K562 (cell line): ENCODE results near the gene UBXN2A. TPM values are rescaled to one million over a fixed set of nuclear protein-coding genes. Genes with fewer than 3 reads are reported as not detected.

Experiments
- ATAC-seq: fragments of 200-7000 bp; cut with Tn5 transposase; 3 replicates; pipeline ENCODE4 v1.9.1; 2020; ENCODE audit warnings: moderate library complexity
- BruUV-seq: library from RNA; stranded (reverse); fragments of 400-500 nt; replicated peaks from 2 replicates; lab custom pipeline; 2021; lab: Mats Ljungman, UMichigan
- CTCF ChIA-PET: fragments of 300-600 bp; formaldehyde crosslinking; extraction: SDS; loops from one replicate; lab custom pipeline; 2021; ENCODE audit warnings: low intra/inter-chr PET ratio; lab: Yijun Ruan, JAX
- POLR2A ChIA-PET: fragments of 300-600, 350-650 bp; sonication (Branson Sonifier 250); formaldehyde crosslinking; extraction: SDS; loops from one replicate; lab custom pipeline; 2021; ENCODE audit warnings: antibody characterized with exemption, inconsistent platforms; lab: Yijun Ruan, JAX
- DNase-seq, 4 experiments: peaks; one replicate each; pipeline versions ENCODE4 v3.0.0 to v3.0.0-alpha.2; 2011 to 2018; ENCODE audit warnings: low spot score in 3 of 4, mixed read lengths in 3 of 4; ENCODE audit errors: extremely low read depth in 1 of 4
- FAIRE-seq: peaks from 2 replicates; lab custom pipeline; 2011; peaks lifted over from hg19 to GRCh38; lab: Jason Lieb, UNC
- H2AFZ ChIP-seq: 2 replicates; pipeline ENCODE4 v1.6.0; 2011; ENCODE audit warnings: low read depth, low read length, control low read depth, inconsistent platforms
- H3K27ac ChIP-seq: fragments of 200-600 bp; 3 replicates; pipeline ENCODE4 v1.8.0; 2011; ENCODE audit warnings: low read depth, mild to moderate bottlenecking, control low read depth, inconsistent platforms, low read length, moderate library complexity, mixed read lengths; ENCODE audit errors: extremely low read depth
- H3K27me3 ChIP-seq, 2 experiments: fragments of 300-600 bp in 1 of 2; 2 replicates in 1 of 2; 3 replicates in 1 of 2; pipeline versions ENCODE4 v1.6.0 to v1.8.0; 2011; ENCODE audit warnings: inconsistent platforms in 2 of 2, low read length in 2 of 2, mild to moderate bottlenecking in 1 of 2, mixed read lengths in 1 of 2, moderate library complexity in 1 of 2; ENCODE audit not compliant: control insufficient read depth in 2 of 2, insufficient read depth in 2 of 2
- H3K36me3 ChIP-seq: fragments of 300-600 bp; 3 replicates; pipeline ENCODE4 v1.8.0; 2011; ENCODE audit warnings: mild to moderate bottlenecking, low read length, inconsistent platforms; ENCODE audit not compliant: control insufficient read depth, insufficient read depth
- H3K4me1 ChIP-seq, 2 experiments: fragments of 200-600 bp in 1 of 2; replicated peaks in 1 of 2; 2 replicates in 1 of 2; 3 replicates in 1 of 2; pipeline versions ENCODE4 v1.5.1 to v1.8.0; 2011; ENCODE audit warnings: inconsistent platforms in 2 of 2, low read length in 2 of 2, mild to moderate bottlenecking in 1 of 2, mixed read lengths in 1 of 2, moderate library complexity in 1 of 2; ENCODE audit not compliant: control insufficient read depth in 2 of 2, insufficient read depth in 2 of 2
- H3K4me2 ChIP-seq: 2 replicates; pipeline ENCODE4 v1.6.1; 2011; ENCODE audit warnings: low read length, control low read depth, inconsistent platforms, mixed read lengths; ENCODE audit not compliant: insufficient read depth
- H3K4me3 ChIP-seq: fragments of 200-600 bp; sonication (generic), shearing (Covaris generic); 2 replicates; pipeline ENCODE4 v1.5.1; 2016; ENCODE audit warnings: control low read depth, inconsistent platforms
- H3K79me2 ChIP-seq: fragments of 200-600 bp; 3 replicates; pipeline ENCODE4 v1.8.0; 2011; ENCODE audit warnings: low read length, inconsistent platforms; ENCODE audit not compliant: control insufficient read depth, insufficient read depth
- H3K9ac ChIP-seq, 2 experiments: 2 replicates each; pipeline versions ENCODE4 v1.6.0 to v1.6.1; 2011; ENCODE audit warnings: low read depth in 2 of 2, low read length in 2 of 2, control low read depth in 1 of 2, inconsistent platforms in 1 of 2, mild to moderate bottlenecking in 1 of 2, mixed read lengths in 1 of 2; ENCODE audit not compliant: insufficient read depth in 1 of 2
- H3K9me1 ChIP-seq: one replicate; pipeline ENCODE4 v1.6.0; 2011; ENCODE audit warnings: inconsistent platforms, mild to moderate bottlenecking, low read length, moderate library complexity; ENCODE audit not compliant: control insufficient read depth, insufficient read depth
- H3K9me3 ChIP-seq: replicated peaks from 2 replicates; pipeline ENCODE4 v1.5.1; 2011; ENCODE audit warnings: low read depth, low read length, inconsistent platforms; ENCODE audit not compliant: control insufficient read depth, insufficient read depth
- H4K20me1 ChIP-seq: replicated peaks from 2 replicates; pipeline ENCODE4 v1.6.1; 2011; ENCODE audit warnings: low read length, inconsistent platforms, mixed read lengths; ENCODE audit not compliant: control insufficient read depth, insufficient read depth
- CLOCK ChIP-seq: fragments of 250-450 bp; sonication (Bioruptor Pico); IDR thresholded peaks from 2 replicates; pipeline ENCODE4 v1.4.0; 2020; ENCODE audit warnings: mild to moderate bottlenecking, moderate library complexity, borderline replicate concordance
- HMG20B ChIP-seq: fragments of 250-450 bp; sonication (Bioruptor Pico); IDR thresholded peaks from 2 replicates; pipeline ENCODE4 v1.5.0; 2021; ENCODE audit warnings: mild to moderate bottlenecking
- NFE2L1 ChIP-seq: fragments of 450-650 bp; IDR thresholded peaks from 2 replicates; pipeline ENCODE4 v1.6.1; 2016; ENCODE audit warnings: missing genetic modification characterization, low read depth, mild to moderate bottlenecking, missing compliant biosample characterization, moderate library complexity, borderline replicate concordance
- POU5F1 ChIP-seq: fragments of 150-350 bp; IDR thresholded peaks from 2 replicates; pipeline ENCODE4 v1.6.1; 2014; ENCODE audit warnings: borderline replicate concordance, low read length, low read depth, mild to moderate bottlenecking; ENCODE audit not compliant: partially characterized antibody
- SMARCE1 ChIP-seq: fragments of 450-650 bp; IDR thresholded peaks from 2 replicates; pipeline ENCODE4 v1.7.1; 2016; ENCODE audit warnings: mild to moderate bottlenecking
- WGBS: fragments of 100-300 bp; shearing (Covaris generic); methylation state at CpG from one replicate; pipeline ENCODE4 v1.1.6; 2016; ENCODE audit warnings: low coverage, mixed read lengths; ENCODE audit not compliant: insufficient coverage; ENCODE audit errors: missing lambda C conversion rate; 5-methylcytosine and 5-hydroxymethylcytosine counted together
- in situ Hi-C: fragments of 300-500 bp; cut with MboI; formaldehyde crosslinking; loops from 4 replicates; pipeline ENCODE4 v1.15.0; 2018; ENCODE audit warnings: inconsistent platforms, mixed read lengths
- intact Hi-C: fragments of 100-400 bp; cut with micrococcal nuclease; formaldehyde crosslinking; loops from 2 replicates; pipeline ENCODE4 v1.14.2; 2022
- polyA plus RNA-seq, 8 experiments: library from polyadenylated mRNA; depleted of rRNA in 4 of 8; stranded (reverse) in 5 of 8; unstranded in 3 of 8; fragments of >200 nt; fragmentation: Nextera tagmentation in 2 of 8; fragmentation: Illumina TruSeq in 1 of 8; extraction: Ambion mirVana in 2 of 8; extraction: Trizol in 1 of 8; gene quantifications; 2 replicates each; pipeline versions ENCODE4 v1.2.1 to v1.2.3, GENCODE V29; 2011 to 2014; ENCODE audit warnings: inconsistent platforms in 1 of 8, missing spikeins in 1 of 8
- total RNA-seq, 7 experiments: library from RNA; depleted of rRNA in 6 of 7; stranded (reverse); fragments of >200 nt in 6 of 7; fragmentation: Illumina TruSeq in 2 of 7; extraction: Trizol in 2 of 7; gene quantifications; 2 replicates each; pipeline versions ENCODE4 v1.2.1 to v1.2.3, GENCODE V29; 2011 to 2021; ENCODE audit warnings: low replicate concordance in 1 of 7
- TF ChIP-seq, protein P1 (sequence below): fragments of 450-650 bp; IDR thresholded peaks from 2 replicates; pipeline ENCODE4 v1.6.1; 2016; ENCODE audit warnings: mild to moderate bottlenecking, moderate library complexity

The UBXN2A gene
- total and polyA plus RNA-seq, 9 of the 15 experiments (the other 6 are each of a cell fraction or from before 2014, with no cell fraction given) = 3.4 to 25.6 (median 16.0) TPM

DNA sequence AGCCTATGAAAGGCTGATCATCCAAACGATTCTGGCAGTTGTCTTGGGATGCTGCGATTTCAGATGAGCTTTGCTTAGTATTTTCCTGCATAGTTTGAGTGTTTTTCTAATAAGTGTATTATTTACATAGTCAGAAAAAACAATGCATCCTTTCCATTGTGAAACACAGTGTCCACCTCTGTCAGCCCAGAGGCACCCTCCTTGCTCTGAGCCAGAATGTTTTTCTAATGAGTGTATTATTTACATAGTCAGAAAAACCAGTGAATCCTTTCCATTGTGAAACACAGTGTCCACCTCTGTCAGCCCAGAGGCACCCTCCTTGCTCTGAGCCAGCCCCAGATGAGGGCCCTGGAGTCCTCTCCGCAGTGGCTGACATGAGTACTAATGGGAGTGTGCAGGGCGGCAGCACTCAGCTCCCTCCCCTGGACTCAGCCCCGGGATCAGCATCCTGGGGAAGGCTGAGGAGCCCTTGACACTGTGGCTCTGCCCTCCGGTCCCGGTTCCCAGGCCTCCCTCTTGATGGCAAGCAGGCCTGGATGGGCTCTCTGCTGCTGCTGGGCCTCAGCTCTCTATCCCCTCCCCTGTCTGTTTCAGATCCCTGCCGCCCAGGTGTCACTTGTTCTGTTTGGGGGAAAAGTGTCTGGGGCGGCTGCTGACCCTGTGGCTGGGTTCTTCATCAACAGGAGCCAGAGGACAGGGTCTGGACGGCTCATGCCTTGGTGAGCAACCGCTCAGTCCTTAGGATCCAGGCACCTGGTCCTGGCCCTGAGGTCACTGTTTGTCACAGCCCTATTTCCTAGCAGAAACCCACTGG lies 75.5 kb downstream of the UBXN2A start:
- peak in 1 of 4 experiments; percentile 49 for DNase-seq
- ChIA-PET POLR2A (interaction anchor here (0.7 to 1.0 kb wide), 3 partner anchors 12 to 187 kb away, joined by 3 to 4 read pairs (median 4); no protein-coding TSS in a partner anchor), CTCF (no interaction called here)
- peak; percentile 9 for ATAC-seq
- WGBS = 57% methylated on average over 9 of the region's 11 CpGs
- Histone ChIP-seq H3K27ac (peak overlapping the region; percentile 27; the same call in 2 of the 3 replicates), H3K36me3 (peaks cover 22% of the 10 kb centered on the region), H3K4me2 (peak overlapping the region; percentile 4; the same call in 1 of the 2 replicates), H3K9ac (peak overlapping the region in 1 of 2 experiments; percentile 82; a peak in 3 of 4 replicates), H3K9me3 (no peaks in the 10 kb centered on the region), H3K27me3 (no peaks in the 10 kb centered on the region), H3K79me2 (peaks cover 27% of the 10 kb centered on the region), H4K20me1 (no peaks in the 10 kb centered on the region; the same call in 1 of the 2 replicates), H3K4me1 (peaks cover 30 to 43% of the 10 kb centered on the region in 2 experiments), H2AFZ (no peak overlapping the region), H3K9me1 (no peaks in the 10 kb centered on the region), H3K4me3 (no peak overlapping the region)
- no peak for FAIRE-seq
- in situ Hi-C loops (no loop called here), intact Hi-C loops (loop anchor here (10.0 kb wide), 1 partner anchor 191 kb away; no protein-coding TSS in a partner anchor)
- no TSS peak for BruUV-seq
- TF ChIP-seq NFE2L1 (tag) = no peak
- TF ChIP-seq POU5F1 = no peak
- no peak for TF ChIP-seq HMG20B (CRISPR knock-in tag)
- TF ChIP-seq SMARCE1 = no peak
- TF ChIP-seq, protein P1, sequence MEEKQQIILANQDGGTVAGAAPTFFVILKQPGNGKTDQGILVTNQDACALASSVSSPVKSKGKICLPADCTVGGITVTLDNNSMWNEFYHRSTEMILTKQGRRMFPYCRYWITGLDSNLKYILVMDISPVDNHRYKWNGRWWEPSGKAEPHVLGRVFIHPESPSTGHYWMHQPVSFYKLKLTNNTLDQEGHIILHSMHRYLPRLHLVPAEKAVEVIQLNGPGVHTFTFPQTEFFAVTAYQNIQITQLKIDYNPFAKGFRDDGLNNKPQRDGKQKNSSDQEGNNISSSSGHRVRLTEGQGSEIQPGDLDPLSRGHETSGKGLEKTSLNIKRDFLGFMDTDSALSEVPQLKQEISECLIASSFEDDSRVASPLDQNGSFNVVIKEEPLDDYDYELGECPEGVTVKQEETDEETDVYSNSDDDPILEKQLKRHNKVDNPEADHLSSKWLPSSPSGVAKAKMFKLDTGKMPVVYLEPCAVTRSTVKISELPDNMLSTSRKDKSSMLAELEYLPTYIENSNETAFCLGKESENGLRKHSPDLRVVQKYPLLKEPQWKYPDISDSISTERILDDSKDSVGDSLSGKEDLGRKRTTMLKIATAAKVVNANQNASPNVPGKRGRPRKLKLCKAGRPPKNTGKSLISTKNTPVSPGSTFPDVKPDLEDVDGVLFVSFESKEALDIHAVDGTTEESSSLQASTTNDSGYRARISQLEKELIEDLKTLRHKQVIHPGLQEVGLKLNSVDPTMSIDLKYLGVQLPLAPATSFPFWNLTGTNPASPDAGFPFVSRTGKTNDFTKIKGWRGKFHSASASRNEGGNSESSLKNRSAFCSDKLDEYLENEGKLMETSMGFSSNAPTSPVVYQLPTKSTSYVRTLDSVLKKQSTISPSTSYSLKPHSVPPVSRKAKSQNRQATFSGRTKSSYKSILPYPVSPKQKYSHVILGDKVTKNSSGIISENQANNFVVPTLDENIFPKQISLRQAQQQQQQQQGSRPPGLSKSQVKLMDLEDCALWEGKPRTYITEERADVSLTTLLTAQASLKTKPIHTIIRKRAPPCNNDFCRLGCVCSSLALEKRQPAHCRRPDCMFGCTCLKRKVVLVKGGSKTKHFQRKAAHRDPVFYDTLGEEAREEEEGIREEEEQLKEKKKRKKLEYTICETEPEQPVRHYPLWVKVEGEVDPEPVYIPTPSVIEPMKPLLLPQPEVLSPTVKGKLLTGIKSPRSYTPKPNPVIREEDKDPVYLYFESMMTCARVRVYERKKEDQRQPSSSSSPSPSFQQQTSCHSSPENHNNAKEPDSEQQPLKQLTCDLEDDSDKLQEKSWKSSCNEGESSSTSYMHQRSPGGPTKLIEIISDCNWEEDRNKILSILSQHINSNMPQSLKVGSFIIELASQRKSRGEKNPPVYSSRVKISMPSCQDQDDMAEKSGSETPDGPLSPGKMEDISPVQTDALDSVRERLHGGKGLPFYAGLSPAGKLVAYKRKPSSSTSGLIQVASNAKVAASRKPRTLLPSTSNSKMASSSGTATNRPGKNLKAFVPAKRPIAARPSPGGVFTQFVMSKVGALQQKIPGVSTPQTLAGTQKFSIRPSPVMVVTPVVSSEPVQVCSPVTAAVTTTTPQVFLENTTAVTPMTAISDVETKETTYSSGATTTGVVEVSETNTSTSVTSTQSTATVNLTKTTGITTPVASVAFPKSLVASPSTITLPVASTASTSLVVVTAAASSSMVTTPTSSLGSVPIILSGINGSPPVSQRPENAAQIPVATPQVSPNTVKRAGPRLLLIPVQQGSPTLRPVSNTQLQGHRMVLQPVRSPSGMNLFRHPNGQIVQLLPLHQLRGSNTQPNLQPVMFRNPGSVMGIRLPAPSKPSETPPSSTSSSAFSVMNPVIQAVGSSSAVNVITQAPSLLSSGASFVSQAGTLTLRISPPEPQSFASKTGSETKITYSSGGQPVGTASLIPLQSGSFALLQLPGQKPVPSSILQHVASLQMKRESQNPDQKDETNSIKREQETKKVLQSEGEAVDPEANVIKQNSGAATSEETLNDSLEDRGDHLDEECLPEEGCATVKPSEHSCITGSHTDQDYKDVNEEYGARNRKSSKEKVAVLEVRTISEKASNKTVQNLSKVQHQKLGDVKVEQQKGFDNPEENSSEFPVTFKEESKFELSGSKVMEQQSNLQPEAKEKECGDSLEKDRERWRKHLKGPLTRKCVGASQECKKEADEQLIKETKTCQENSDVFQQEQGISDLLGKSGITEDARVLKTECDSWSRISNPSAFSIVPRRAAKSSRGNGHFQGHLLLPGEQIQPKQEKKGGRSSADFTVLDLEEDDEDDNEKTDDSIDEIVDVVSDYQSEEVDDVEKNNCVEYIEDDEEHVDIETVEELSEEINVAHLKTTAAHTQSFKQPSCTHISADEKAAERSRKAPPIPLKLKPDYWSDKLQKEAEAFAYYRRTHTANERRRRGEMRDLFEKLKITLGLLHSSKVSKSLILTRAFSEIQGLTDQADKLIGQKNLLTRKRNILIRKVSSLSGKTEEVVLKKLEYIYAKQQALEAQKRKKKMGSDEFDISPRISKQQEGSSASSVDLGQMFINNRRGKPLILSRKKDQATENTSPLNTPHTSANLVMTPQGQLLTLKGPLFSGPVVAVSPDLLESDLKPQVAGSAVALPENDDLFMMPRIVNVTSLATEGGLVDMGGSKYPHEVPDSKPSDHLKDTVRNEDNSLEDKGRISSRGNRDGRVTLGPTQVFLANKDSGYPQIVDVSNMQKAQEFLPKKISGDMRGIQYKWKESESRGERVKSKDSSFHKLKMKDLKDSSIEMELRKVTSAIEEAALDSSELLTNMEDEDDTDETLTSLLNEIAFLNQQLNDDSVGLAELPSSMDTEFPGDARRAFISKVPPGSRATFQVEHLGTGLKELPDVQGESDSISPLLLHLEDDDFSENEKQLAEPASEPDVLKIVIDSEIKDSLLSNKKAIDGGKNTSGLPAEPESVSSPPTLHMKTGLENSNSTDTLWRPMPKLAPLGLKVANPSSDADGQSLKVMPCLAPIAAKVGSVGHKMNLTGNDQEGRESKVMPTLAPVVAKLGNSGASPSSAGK = no peak
- TF ChIP-seq CLOCK (CRISPR knock-in tag) = no peak
